H9 (cell line): ENCODE data around the gene GPN3. TPM values are rescaled to one million over a fixed set of nuclear protein-coding genes. Genes with fewer than 3 reads are reported as not detected.

Experiments
- DNase-seq: peaks from one replicate; pipeline ENCODE4 v3.0.0-alpha.2; 2017
- H2AFZ ChIP-seq: one replicate; pipeline ENCODE4 v1.6.1; 2013; ENCODE audit warnings: mild to moderate bottlenecking, low read length, control low read depth, moderate library complexity
- H2AK5ac ChIP-seq: 2 replicates; pipeline ENCODE4 v1.6.1; 2013; ENCODE audit warnings: low read length, control low read depth, mixed read lengths; ENCODE audit not compliant: insufficient read length
- H2BK120ac ChIP-seq: one replicate; pipeline ENCODE4 v1.6.1; 2013; ENCODE audit warnings: low read depth, mild to moderate bottlenecking, low read length, control low read depth, inconsistent platforms; ENCODE audit not compliant: poor library complexity, severe bottlenecking
- H2BK12ac ChIP-seq: 2 replicates; pipeline ENCODE4 v1.6.1; 2013; ENCODE audit warnings: low read length, control low read depth, mixed read lengths, low read depth; ENCODE audit not compliant: insufficient read length
- H2BK15ac ChIP-seq: 2 replicates; pipeline ENCODE4 v1.6.1; 2013; ENCODE audit warnings: low read depth, low read length, control low read depth
- H2BK20ac ChIP-seq: one replicate; pipeline ENCODE4 v1.6.1; 2013; ENCODE audit warnings: low read depth, mild to moderate bottlenecking, low read length, control low read depth, inconsistent platforms; ENCODE audit not compliant: poor library complexity, severe bottlenecking
- H2BK5ac ChIP-seq: 2 replicates; pipeline ENCODE4 v1.6.1; 2013; ENCODE audit warnings: low read length, control low read depth, mixed read lengths; ENCODE audit not compliant: insufficient read length
- H3K14ac ChIP-seq: 2 replicates; pipeline ENCODE4 v1.6.1; 2013; ENCODE audit warnings: low read length, control low read depth; ENCODE audit not compliant: insufficient read depth
- H3K18ac ChIP-seq: 2 replicates; pipeline ENCODE4 v1.6.1; 2013; ENCODE audit warnings: low read depth, mild to moderate bottlenecking, mixed read lengths, low read length, control low read depth; ENCODE audit not compliant: insufficient read length
- H3K23ac ChIP-seq: 2 replicates; pipeline ENCODE4 v1.6.1; 2013; ENCODE audit warnings: low read length, control low read depth, mixed read lengths, low read depth; ENCODE audit not compliant: insufficient read length
- H3K23me2 ChIP-seq: 2 replicates; pipeline ENCODE4 v1.6.1; 2013; ENCODE audit warnings: low read depth, mild to moderate bottlenecking, mixed read lengths, low read length, control low read depth; ENCODE audit not compliant: insufficient read length, poor library complexity, severe bottlenecking
- H3K27ac ChIP-seq: 2 replicates; pipeline ENCODE4 v1.5.1; 2013; ENCODE audit warnings: low read length, control low read depth, mixed read lengths, low read depth; ENCODE audit not compliant: insufficient read length
- H3K27me3 ChIP-seq: 2 replicates; pipeline ENCODE4 v1.6.1; 2013; ENCODE audit warnings: low read length, control low read depth, inconsistent platforms; ENCODE audit not compliant: insufficient read depth
- H3K4ac ChIP-seq: 2 replicates; pipeline ENCODE4 v1.6.1; 2013; ENCODE audit warnings: low read depth, mild to moderate bottlenecking, control low read depth, inconsistent platforms, low read length, moderate library complexity
- H3K4me1 ChIP-seq: 2 replicates; pipeline ENCODE4 v1.6.1; 2013; ENCODE audit warnings: low read length, control low read depth, inconsistent platforms; ENCODE audit not compliant: insufficient read depth
- H3K4me2 ChIP-seq: 2 replicates; pipeline ENCODE4 v1.6.1; 2013; ENCODE audit warnings: low read length, control low read depth, mixed read lengths; ENCODE audit not compliant: insufficient read length, insufficient read depth
- H3K56ac ChIP-seq: 2 replicates; pipeline ENCODE4 v1.6.1; 2013; ENCODE audit warnings: low read depth, mild to moderate bottlenecking, mixed read lengths, low read length, control low read depth; ENCODE audit not compliant: insufficient read length
- H3K79me1 ChIP-seq: 2 replicates; pipeline ENCODE4 v1.6.1; 2013; ENCODE audit warnings: low read depth, mild to moderate bottlenecking, moderate library complexity, low read length, control low read depth, inconsistent platforms; ENCODE audit not compliant: insufficient read depth, poor library complexity, severe bottlenecking
- H3K79me2 ChIP-seq: 2 replicates; pipeline ENCODE4 v1.6.1; 2013; ENCODE audit warnings: low read length, control low read depth, inconsistent platforms; ENCODE audit not compliant: insufficient read depth
- H3K9ac ChIP-seq: 2 replicates; pipeline ENCODE4 v1.6.1; 2013; ENCODE audit warnings: low read length, control low read depth, mixed read lengths; ENCODE audit not compliant: insufficient read length; ENCODE audit errors: extremely low read depth
- H3K9me3 ChIP-seq: one replicate; pipeline ENCODE4 v1.6.1; 2013; ENCODE audit warnings: low read depth, low read length, inconsistent platforms; ENCODE audit not compliant: control insufficient read depth
- H3T11ph ChIP-seq: one replicate; pipeline ENCODE4 v1.6.1; 2013; ENCODE audit warnings: mild to moderate bottlenecking, low read length, control low read depth, inconsistent platforms
- H4K20me1 ChIP-seq: one replicate; pipeline ENCODE4 v1.6.1; 2013; ENCODE audit not compliant: control insufficient read depth, insufficient read length, insufficient read depth
- H4K5ac ChIP-seq: 2 replicates; pipeline ENCODE4 v1.6.1; 2013; ENCODE audit warnings: low read depth, mild to moderate bottlenecking, mixed read lengths, low read length, control low read depth; ENCODE audit not compliant: insufficient read length
- H4K8ac ChIP-seq: replicated peaks from 2 replicates; pipeline ENCODE4 v1.6.1; 2013; ENCODE audit warnings: low read length, control low read depth, mixed read lengths, low read depth; ENCODE audit not compliant: insufficient read length
- H4K91ac ChIP-seq: 2 replicates; pipeline ENCODE4 v1.6.1; 2013; ENCODE audit warnings: low read depth, mild to moderate bottlenecking, moderate library complexity, mixed read lengths, low read length, control low read depth; ENCODE audit not compliant: insufficient read length
- H3K27ac Mint-ChIP-seq, 3 experiments: 2 replicates in 2 of 3; 3 replicates in 1 of 3; pipeline ENCODE4 v1.8.0; 2020 to 2021; ENCODE audit warnings: mixed read lengths in 3 of 3, mild to moderate bottlenecking in 1 of 3, moderate library complexity in 1 of 3
- H3K27me3 Mint-ChIP-seq: 2 replicates; pipeline ENCODE4 v1.8.0; 2021; ENCODE audit warnings: low read depth, mild to moderate bottlenecking, moderate library complexity, mixed read lengths
- H3K36me3 Mint-ChIP-seq, 3 experiments: 2 replicates in 2 of 3; 3 replicates in 1 of 3; pipeline ENCODE4 v1.8.0; 2020 to 2021; ENCODE audit warnings: low read depth in 3 of 3, mixed read lengths in 3 of 3; ENCODE audit not compliant: insufficient read depth in 1 of 3
- H3K4me1 Mint-ChIP-seq, 2 experiments: 2 replicates each; pipeline ENCODE4 v1.8.0; 2020; ENCODE audit warnings: mixed read lengths in 2 of 2
- H3K4me3 Mint-ChIP-seq, 2 experiments: 2 replicates in 1 of 2; 3 replicates in 1 of 2; pipeline ENCODE4 v1.8.0; 2020 to 2021; ENCODE audit warnings: mild to moderate bottlenecking in 2 of 2, mixed read lengths in 2 of 2, moderate library complexity in 1 of 2
- H3K9me3 Mint-ChIP-seq, 2 experiments: 2 replicates in 1 of 2; 3 replicates in 1 of 2; pipeline ENCODE4 v1.8.0; 2020; ENCODE audit warnings: mild to moderate bottlenecking in 2 of 2, mixed read lengths in 2 of 2, moderate library complexity in 1 of 2
- CTCF ChIP-seq: fragments of 200-600 bp; sonication (generic); conservative IDR thresholded peaks from 3 replicates; pipeline ENCODE4 v1.8.0; 2021; ENCODE audit warnings: antibody characterized with exemption, mild to moderate bottlenecking
- WGBS: extraction: QIAGEN DNeasy Blood & Tissue Kit; methylation state at CpG from one replicate; pipeline ENCODE4 v1.1.7; 2013; ENCODE audit warnings: missing lambda C conversion rate, low lambda C conversion rate, mixed read lengths; ENCODE audit not compliant: insufficient read length; ENCODE audit errors: extremely low coverage; 5-methylcytosine and 5-hydroxymethylcytosine counted together
- total RNA-seq: library from RNA; stranded (reverse); gene quantifications from 2 replicates; pipeline ENCODE4 v1.2.1, GENCODE V29; 2021

Gene GPN3
- total RNA-seq, 1 experiment from 2014 or later, result 45.3 TPM

- Histone ChIP-seq H3T11ph (no peak overlapping the region), H2AK5ac (no peak overlapping the region), H3K27ac (no peak overlapping the region), H2BK15ac (no peak overlapping the region), H4K5ac (no peak overlapping the region), H3K27me3 (no peaks in the 10 kb centered on the region), H3K79me1 (no peaks in the 10 kb centered on the region), H3K56ac (no peak overlapping the region), H3K18ac (no peak overlapping the region), H4K8ac (no peak overlapping the region), H4K20me1 (no peaks in the 10 kb centered on the region), H2AFZ (no peak overlapping the region), H3K4me1 (no peaks in the 10 kb centered on the region), H3K9me3 (no peaks in the 10 kb centered on the region), H3K14ac (no peak overlapping the region), H3K4ac (no peak overlapping the region), H3K23ac (no peak overlapping the region), H3K4me2 (no peak overlapping the region), H3K9ac (no peak overlapping the region), H3K23me2 (no peaks in the 10 kb centered on the region), H2BK20ac (no peak overlapping the region), H2BK12ac (no peak overlapping the region), H4K91ac (no peak overlapping the region), H3K79me2 (no peaks in the 10 kb centered on the region), H2BK5ac (no peak overlapping the region), H2BK120ac (no peak overlapping the region)
- WGBS, result no CpG with 5 or more reads among the region's 1 CpG
- H3K27me3 Mint-ChIP-seq, result peaks cover 3% of the 10 kb centered on the region
- H3K36me3 Mint-ChIP-seq, result no peaks in the 10 kb centered on the region
- H3K4me3 Mint-ChIP-seq, result no peak overlapping the region
- TF ChIP-seq CTCF, result no peak
- no peak for DNase-seq
- H3K27ac Mint-ChIP-seq, result no peak overlapping the region
- no peaks in the 10 kb centered on the region for H3K9me3 Mint-ChIP-seq
- no peaks in the 10 kb centered on the region for H3K4me1 Mint-ChIP-seq
Observed at GRCh38 chr12:110514363-110514762, 46.3 kb upstream of the GPN3 start.
